ENCODE data around the gene PIK3CB. TPM values are rescaled to one million over a fixed set of nuclear protein-coding genes. Genes with fewer than 3 reads are reported as not detected.

Gene PIK3CB
- total RNA-seq, 1 experiment from 2014 or later, result 29.7 TPM

DNA sequence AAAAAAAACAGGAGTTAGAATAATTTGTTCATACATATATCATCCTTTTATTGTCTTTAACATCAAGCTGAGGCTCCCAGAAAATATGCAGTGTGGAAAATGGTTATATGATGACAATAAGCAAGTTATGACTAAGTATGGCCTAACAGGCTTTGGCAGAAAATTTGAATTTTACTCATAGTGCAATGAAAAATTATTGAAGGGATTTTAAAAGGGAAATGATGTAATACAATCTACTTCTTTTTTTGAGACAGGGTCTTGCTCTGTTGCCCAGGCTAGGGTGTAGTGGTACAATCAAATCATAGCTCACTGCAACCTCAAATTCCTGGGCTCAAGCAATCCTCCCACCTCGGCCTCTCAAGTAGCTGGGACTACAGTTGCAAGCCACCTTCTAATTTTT lies 147.5 kb downstream of the PIK3CB start:
- no peaks in the 10 kb centered on the region for H3K9me3 Mint-ChIP-seq (ENCODE audit: unreplicated experiment)

GRCh38 chr3:138686771-138687221 lies 147.9 kb downstream of the PIK3CB start:
- POLR2A ChIA-PET, result no interaction called here
- TF ChIP-seq CTCF (IDR thresholded peaks at IDR 0.05; ENCODE audit: insufficient read depth in 1 of 2, low read depth in 1 of 2, low read length in 1 of 2, severe bottlenecking in 1 of 2, unreplicated experiment in 1 of 2), result no peak

More for the DNA sequence above, 147.5 kb downstream of the PIK3CB start:
- Histone ChIP-seq H3K27me3 (replicated peaks; ENCODE audit: control insufficient read depth, insufficient read depth, low read length) (no peaks in the 10 kb centered on the region), H3K4me1 (peaks cover 22% of the 10 kb centered on the region), H3K9me3 (no peaks in the 10 kb centered on the region), H3K4me3 (ENCODE audit: low read depth, low read length) (no peak overlapping the region), H3K36me3 (ENCODE audit: control insufficient read depth, insufficient read depth, low read length) (no peaks in the 10 kb centered on the region)
- H3K27ac Mint-ChIP-seq (ENCODE audit: unreplicated experiment), result no peak overlapping the region
- no peak for DNase-seq
- BruUV-seq (replicated peaks), result no TSS peak
- CTCF ChIA-PET, result interaction anchor here (0.9 to 3.6 kb wide), 2 partner anchors 93 to 228 kb away, joined by 3 to 22 read pairs; partner anchors contain the start of gene CEP70
- POLR2A ChIA-PET, result no interaction called here
- H3K27me3 Mint-ChIP-seq (ENCODE audit: insufficient read depth, unreplicated experiment), result no peaks in the 10 kb centered on the region
- H3K36me3 Mint-ChIP-seq (ENCODE audit: insufficient read depth, unreplicated experiment), result peaks cover 13% of the 10 kb centered on the region
- peaks cover 19% of the 10 kb centered on the region for H3K4me1 Mint-ChIP-seq (ENCODE audit: low read depth, unreplicated experiment)
- no peak for TF ChIP-seq CTCF (IDR thresholded peaks at IDR 0.05; ENCODE audit: insufficient read depth in 1 of 2, low read depth in 1 of 2, low read length in 1 of 2, severe bottlenecking in 1 of 2, unreplicated experiment in 1 of 2)
- intact Hi-C loops (cut with micrococcal nuclease; ENCODE audit: unreplicated experiment), result loop anchor here (2.0 kb wide), 1 partner anchor 92 kb away; the partner anchor contains the start of gene CEP70
- no peak overlapping the region for H3K4me3 Mint-ChIP-seq (ENCODE audit: unreplicated experiment)

GRCh38 chr3:138684396-138684795 lies 150.3 kb downstream of the PIK3CB start:
- no peak for DNase-seq
- ChIA-PET POLR2A (no interaction called here), CTCF (no interaction called here)
- H3K4me3 Mint-ChIP-seq (ENCODE audit: unreplicated experiment), result no peak overlapping the region
- no TSS peak for BruUV-seq (replicated peaks)
- H3K9me3 Mint-ChIP-seq (ENCODE audit: unreplicated experiment), result no peaks in the 10 kb centered on the region
- TF ChIP-seq CTCF (IDR thresholded peaks at IDR 0.05; ENCODE audit: insufficient read depth in 1 of 2, low read depth in 1 of 2, low read length in 1 of 2, severe bottlenecking in 1 of 2, unreplicated experiment in 1 of 2), result no peak
- no peak overlapping the region for H3K4me3 ChIP-seq (ENCODE audit: low read depth, low read length)
- H3K27me3 Mint-ChIP-seq (ENCODE audit: insufficient read depth, unreplicated experiment), result no peaks in the 10 kb centered on the region
- H3K27me3 ChIP-seq (replicated peaks; ENCODE audit: control insufficient read depth, insufficient read depth, low read length), result no peaks in the 10 kb centered on the region
- peaks cover 22% of the 10 kb centered on the region for H3K36me3 Mint-ChIP-seq (ENCODE audit: insufficient read depth, unreplicated experiment)
- intact Hi-C loops (cut with micrococcal nuclease; ENCODE audit: unreplicated experiment), result no loop called here
- H3K4me1 ChIP-seq, result peaks cover 22% of the 10 kb centered on the region
- peaks cover 19% of the 10 kb centered on the region for H3K4me1 Mint-ChIP-seq (ENCODE audit: low read depth, unreplicated experiment)
- no peak overlapping the region for H3K27ac Mint-ChIP-seq (ENCODE audit: unreplicated experiment)
- no peaks in the 10 kb centered on the region for H3K36me3 ChIP-seq (ENCODE audit: control insufficient read depth, insufficient read depth, low read length)
- no peaks in the 10 kb centered on the region for H3K9me3 ChIP-seq

More at GRCh38 chr3:138686771-138687221, 147.9 kb downstream of the PIK3CB start:
- no peak overlapping the region for H3K4me3 Mint-ChIP-seq (ENCODE audit: unreplicated experiment)
- no peak overlapping the region for H3K27ac Mint-ChIP-seq (ENCODE audit: unreplicated experiment)
- no peak overlapping the region for H3K4me3 ChIP-seq (ENCODE audit: low read depth, low read length)
- H3K36me3 ChIP-seq (ENCODE audit: control insufficient read depth, insufficient read depth, low read length), result no peaks in the 10 kb centered on the region
- H3K36me3 Mint-ChIP-seq (ENCODE audit: insufficient read depth, unreplicated experiment), result peaks cover 13% of the 10 kb centered on the region
- H3K4me1 Mint-ChIP-seq (ENCODE audit: low read depth, unreplicated experiment), result peaks cover 19% of the 10 kb centered on the region
- H3K9me3 Mint-ChIP-seq (ENCODE audit: unreplicated experiment), result no peaks in the 10 kb centered on the region
- intact Hi-C loops (cut with micrococcal nuclease; ENCODE audit: unreplicated experiment), result loop anchor here (2.0 kb wide), 1 partner anchor 92 kb away; the partner anchor contains the start of gene CEP70
- H3K4me1 ChIP-seq, result peaks cover 22% of the 10 kb centered on the region
- BruUV-seq (replicated peaks), result no TSS peak
- H3K27me3 ChIP-seq (replicated peaks; ENCODE audit: control insufficient read depth, insufficient read depth, low read length), result no peaks in the 10 kb centered on the region
- H3K9me3 ChIP-seq, result no peaks in the 10 kb centered on the region
- CTCF ChIA-PET, result interaction anchor here (0.9 to 3.6 kb wide), 2 partner anchors 93 to 229 kb away, joined by 3 to 22 read pairs; partner anchors contain the start of gene CEP70
- DNase-seq, result peak in 1 of 2 experiments; percentile 46
- H3K27me3 Mint-ChIP-seq (ENCODE audit: insufficient read depth, unreplicated experiment), result no peaks in the 10 kb centered on the region
